OCI-LY1 (cell line): ENCODE results near the gene EVI2B.

Experiments
- EZH2 ChIP-seq: fragments of 200-600 bp; sonication (generic), shearing (Covaris generic); IDR thresholded peaks from 2 replicates; pipeline ENCODE4 v1.8.0; 2017; ENCODE audit warnings: borderline replicate concordance, mixed run types, mild to moderate bottlenecking, antibody characterized with exemption, low read length, moderate library complexity, mixed read lengths
- TF ChIP-seq, protein P1 (sequence below): fragments of 200-600 bp; sonication (generic), shearing (Covaris generic); IDR thresholded peaks from 2 replicates; pipeline ENCODE4 v1.5.1; 2017; ENCODE audit warnings: mild to moderate bottlenecking, antibody characterized with exemption, low read length, moderate library complexity, mixed read lengths

DNA sequence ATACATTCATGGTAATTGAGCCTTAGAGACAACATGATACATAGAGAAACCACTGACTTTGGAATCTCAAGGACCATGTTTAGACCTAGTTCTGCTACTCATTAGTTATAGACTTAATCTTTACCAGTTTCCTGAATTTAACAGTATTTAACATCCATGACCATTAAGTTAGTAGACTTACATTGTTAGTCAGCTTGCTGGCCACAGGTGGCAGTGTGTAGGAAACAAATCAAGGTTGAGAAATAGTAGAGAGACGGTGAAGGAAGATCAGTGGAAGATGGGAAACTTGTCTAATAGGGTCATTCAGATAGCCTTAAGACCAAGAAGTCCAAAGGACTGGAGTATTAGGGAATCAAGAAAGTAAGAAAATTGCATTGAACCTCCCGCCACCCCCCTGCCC is 47.8 kb downstream of the EVI2B start:
- TF ChIP-seq, protein P1, sequence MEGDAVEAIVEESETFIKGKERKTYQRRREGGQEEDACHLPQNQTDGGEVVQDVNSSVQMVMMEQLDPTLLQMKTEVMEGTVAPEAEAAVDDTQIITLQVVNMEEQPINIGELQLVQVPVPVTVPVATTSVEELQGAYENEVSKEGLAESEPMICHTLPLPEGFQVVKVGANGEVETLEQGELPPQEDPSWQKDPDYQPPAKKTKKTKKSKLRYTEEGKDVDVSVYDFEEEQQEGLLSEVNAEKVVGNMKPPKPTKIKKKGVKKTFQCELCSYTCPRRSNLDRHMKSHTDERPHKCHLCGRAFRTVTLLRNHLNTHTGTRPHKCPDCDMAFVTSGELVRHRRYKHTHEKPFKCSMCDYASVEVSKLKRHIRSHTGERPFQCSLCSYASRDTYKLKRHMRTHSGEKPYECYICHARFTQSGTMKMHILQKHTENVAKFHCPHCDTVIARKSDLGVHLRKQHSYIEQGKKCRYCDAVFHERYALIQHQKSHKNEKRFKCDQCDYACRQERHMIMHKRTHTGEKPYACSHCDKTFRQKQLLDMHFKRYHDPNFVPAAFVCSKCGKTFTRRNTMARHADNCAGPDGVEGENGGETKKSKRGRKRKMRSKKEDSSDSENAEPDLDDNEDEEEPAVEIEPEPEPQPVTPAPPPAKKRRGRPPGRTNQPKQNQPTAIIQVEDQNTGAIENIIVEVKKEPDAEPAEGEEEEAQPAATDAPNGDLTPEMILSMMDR, result peak; percentile 61; the same call in 1 of the 2 replicates
- no peak for TF ChIP-seq EZH2
